GM19328 (cell line): ENCODE measurements around the gene GFM1.
"Not testable (repeated sequence)": the region's sequence is repeated elsewhere in the genome, so short reads cannot be mapped to it uniquely, and the experiment has no call there.

Source experiments
- ATAC-seq: cut with Tn5 transposase; IDR thresholded peaks from one replicate; pipeline ENCODE4 v1.9.1; 2021; ENCODE audit warnings: mild to moderate bottlenecking, moderate library complexity; ENCODE audit not compliant: unreplicated experiment

Gene GFM1

DNA sequence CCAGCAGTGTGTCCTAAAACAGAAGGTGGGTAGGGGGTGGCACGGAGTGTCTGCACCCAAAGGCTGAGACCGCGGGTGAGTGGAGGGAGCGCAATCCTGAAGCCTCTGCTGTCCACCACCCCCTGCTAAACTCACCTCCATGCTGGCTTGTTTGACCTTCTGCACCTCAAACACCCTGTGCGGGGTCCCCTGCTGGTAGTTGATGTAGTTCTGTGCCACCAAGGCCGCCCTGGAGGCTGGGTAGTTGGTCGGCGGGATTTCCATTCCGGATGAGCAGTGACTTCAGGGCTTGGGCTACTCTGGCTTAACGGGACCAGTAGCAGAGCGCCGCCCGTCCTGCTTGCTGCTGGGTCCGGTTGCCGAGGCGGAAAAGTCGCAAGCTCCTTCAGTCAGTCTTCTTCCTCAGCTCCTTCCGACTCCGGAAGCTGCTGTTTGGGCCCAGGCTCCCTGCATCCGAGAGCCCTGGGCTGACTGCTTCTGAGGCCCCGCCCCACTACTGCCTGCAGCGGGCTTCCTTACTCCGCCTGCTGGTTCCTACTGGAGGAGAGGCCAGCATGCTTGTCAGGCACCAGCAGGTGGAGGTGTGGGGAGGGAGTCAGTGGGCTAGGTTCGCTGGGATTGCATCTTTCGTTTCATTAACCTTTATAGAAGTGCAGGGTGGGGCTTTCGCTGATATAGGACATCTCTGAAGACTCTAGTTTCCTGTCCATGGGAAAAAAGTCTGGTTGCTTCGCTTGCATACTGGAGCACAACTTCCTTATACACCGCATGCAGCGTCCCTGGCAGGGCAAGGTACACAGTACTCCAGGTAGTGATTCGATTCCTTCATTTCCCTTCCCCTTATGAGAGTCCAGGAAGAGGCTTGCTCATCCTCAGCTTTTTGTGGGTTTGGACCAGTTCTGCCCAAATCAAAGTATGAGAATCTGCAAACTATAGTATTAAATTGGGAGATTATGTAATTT, 28.2 kb downstream of the GFM1 start, which contains the start of gene LXN:
LXN (minus strand) TSS at position 434 of the 962 bp plus-strand sequence; CDS start at position 264, 170 bp downstream.
- peak; percentile 100 for ATAC-seq

DNA sequence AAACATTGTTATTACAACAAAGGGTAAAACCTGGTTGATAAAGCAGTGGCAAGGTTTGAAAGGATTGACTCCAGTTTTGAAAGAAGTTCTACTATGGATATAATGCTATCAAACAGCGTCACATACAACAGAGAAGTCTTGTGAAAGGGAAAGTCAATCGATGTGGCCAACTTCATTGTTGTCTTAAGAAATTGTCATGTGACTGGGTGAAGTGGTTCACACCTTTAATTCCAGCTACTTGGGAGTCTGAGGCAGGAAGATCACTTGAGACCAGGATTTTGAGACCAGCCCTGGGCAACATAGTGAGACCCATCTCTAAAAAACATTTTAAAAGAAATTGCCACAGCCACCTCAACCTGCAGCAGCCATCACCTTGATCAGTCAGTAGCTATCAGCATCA, 34.4 kb downstream of the GFM1 start:
- no peak for ATAC-seq

DNA sequence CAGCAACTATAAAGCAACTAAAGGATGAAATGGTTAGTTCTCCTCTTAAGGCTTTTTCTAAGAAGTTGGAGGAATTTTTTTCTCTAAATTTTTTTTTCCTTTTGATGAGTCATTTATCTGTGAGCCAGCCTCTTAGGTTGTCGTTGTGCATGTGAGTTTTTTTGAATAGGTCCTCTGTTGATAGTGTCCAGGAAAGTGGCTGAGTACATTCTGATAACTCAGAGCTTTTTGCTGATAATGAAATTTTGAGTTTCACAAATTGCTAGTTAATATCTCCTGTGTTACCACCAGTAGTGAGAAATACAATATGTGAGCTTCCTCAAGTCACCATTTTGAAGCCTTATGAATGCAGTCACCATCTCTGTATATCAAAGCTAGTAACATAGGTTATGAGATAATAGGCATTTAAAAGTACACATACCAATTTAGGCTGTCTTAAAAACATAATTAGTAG, 35.2 kb downstream of the GFM1 start:
- ATAC-seq = no peak

DNA sequence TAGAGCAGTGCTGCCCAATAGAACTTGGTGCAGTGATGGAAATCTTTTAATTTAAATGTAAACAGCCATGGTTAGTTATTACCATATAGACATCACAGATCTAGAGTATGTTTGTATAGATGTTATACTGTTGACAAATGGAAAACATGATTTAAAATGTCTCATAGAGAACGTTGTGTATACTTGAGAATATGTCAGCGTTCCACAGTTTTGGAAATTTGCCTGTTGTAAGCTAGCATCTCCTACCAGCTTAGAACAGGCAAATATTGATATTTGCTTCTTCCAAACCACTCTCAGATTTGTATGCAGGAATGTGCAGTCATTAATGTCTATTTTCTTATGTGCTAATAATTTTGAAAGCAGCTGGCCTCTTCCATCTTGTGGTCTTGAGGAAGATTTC, 36.5 kb downstream of the GFM1 start:
- no peak for ATAC-seq

GRCh38 chr3:158683230-158683962, 39.1 kb downstream of the GFM1 start:
- no peak for ATAC-seq

GRCh38 chr3:158685159-158685558, 40.8 kb downstream of the GFM1 start:
- ATAC-seq = no peak

GRCh38 chr3:158693866-158694456, 49.6 kb downstream of the GFM1 start:
- ATAC-seq = not testable (repeated sequence)

DNA sequence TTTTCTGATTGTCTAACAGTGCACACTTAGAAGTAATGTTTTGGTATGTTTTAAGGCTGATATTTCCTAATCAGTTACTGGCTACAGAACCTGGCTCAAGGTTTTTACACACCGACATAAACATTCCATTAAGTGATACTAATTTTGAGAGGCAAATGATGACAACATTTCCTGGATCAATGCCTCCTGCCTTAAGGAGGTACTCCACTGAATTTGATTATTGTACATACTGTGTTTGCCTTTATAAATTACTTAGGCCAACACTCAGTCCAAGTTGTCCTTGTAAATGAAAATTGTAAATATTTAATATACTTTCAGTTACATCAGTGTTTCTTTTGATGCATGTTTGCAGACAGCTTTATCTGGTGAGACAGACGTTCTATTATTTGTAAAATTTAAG, 52.3 kb downstream of the GFM1 start:
- ATAC-seq = no peak

- ATAC-seq = no peak
These were observed 56.2 kb downstream of the GFM1 start for GRCh38 chr3:158700559-158700958.

DNA sequence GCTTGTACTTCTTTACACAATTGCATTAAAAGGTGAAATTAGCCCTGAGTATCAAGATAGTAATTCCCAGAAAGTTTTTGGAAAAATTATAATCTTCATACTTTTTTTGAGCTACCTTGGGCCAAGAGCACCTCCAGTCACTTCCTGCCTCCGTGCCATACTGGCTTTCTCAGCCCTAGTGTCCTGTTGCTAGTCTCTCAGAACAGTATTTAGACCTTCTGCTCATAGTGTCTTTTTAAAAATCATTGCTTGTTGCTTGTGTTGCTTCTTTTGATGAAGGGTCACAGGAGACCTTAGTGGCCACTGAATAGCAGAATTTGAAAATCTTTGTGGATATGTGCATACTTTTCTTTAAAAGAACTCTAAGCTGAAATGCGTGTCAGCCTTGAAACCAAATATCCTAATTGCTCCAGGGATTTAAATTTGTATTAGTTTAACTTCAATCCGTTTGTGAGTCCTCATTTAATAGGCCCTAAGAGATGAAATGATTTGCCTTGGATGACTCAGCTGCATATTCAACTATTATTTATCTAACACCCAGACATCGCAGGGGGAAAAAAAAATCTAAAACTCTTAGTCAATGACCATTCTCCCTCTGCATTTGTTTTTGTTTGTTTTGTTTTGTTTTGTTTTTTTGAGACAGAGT, 57.2 kb downstream of the GFM1 start:
- no peak for ATAC-seq

- ATAC-seq = no peak
These were observed 58.6 kb downstream of the GFM1 start for GRCh38 chr3:158702815-158703481.

GRCh38 chr3:158703566-158703965, 59.2 kb downstream of the GFM1 start:
- no peak for ATAC-seq

GRCh38 chr3:158709666-158710083, 65.3 kb downstream of the GFM1 start:
- ATAC-seq = no peak

DNA sequence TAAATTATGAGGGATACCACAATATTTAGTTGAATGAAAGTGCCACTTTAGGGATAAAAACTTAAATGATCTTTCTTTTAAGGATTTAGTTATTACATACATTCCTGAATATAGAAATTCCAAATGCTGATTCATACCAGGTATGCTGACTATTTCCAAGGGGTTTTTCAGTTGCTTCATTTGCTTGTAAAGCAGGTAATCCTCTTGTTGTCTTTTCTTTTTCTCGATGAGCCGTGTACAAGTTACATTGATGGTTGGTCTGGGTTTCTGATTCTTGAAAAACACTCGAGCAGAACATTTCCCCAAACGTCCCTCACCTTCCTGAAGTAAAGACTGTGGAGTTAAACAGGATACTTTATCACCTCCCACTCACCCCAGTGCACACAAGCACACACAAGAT, 66.3 kb downstream of the GFM1 start:
- no peak for ATAC-seq

DNA sequence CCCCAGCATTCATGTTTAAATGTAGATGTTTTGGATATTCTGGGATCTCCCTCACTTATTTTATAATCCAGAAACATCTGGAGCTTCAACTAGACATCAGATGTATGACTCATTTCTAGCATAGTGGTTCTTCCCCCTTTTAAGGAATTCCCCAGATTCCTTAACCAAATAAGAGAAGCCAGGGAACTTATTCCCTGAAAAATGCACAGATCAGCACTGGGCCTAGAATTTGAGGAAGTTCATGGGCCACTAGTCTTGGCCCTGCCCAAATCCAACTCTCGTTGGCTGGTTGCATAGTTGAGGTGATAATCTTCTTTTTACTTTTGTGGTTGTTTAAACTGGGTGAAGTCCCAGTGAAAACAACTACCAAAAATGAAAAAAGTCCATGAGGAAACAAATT, 67.6 kb downstream of the GFM1 start:
- ATAC-seq = no peak

GRCh38 chr3:158712443-158712842, 68.1 kb downstream of the GFM1 start:
- no peak for ATAC-seq

DNA sequence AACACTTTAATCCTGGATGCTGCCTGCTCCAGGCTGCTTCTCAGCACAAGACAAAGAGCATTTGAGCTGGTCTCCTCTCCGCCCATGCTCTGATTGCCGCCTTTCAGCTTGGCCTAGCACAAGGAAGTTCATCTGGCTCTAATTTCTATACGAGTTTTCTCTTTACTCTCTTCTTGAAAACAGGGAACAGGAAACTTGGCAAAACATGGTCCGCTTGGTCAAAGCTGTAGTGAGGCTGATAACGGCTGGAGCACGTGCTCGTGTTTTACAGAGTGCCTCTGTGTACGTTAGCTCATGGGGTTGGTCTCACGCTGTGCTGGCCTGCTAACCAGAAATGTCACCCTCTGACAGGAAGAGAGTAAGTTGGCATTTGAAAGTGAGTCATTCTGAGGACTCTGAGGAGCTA, 68.8 kb downstream of the GFM1 start:
- no peak for ATAC-seq

DNA sequence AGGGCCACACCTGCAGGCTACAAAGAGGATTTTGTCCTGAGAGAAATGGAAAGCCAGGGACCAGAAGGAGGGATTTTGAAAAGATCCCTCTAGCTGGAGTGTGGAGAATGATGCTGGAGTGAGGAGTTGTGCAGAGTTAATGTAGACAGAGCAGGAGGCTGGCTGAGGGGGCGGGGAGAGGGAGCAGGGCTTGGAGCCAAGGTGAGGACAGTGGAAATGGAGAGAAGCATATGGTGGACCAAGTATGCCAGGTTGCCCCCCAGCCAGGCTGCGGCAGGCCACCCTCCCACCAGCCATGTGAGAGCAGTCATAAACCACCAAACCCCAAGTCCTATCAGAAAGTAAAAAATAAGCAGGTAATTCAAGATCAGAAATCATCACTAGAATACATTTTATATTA, 73.2 kb downstream of the GFM1 start:
- no peak for ATAC-seq

DNA sequence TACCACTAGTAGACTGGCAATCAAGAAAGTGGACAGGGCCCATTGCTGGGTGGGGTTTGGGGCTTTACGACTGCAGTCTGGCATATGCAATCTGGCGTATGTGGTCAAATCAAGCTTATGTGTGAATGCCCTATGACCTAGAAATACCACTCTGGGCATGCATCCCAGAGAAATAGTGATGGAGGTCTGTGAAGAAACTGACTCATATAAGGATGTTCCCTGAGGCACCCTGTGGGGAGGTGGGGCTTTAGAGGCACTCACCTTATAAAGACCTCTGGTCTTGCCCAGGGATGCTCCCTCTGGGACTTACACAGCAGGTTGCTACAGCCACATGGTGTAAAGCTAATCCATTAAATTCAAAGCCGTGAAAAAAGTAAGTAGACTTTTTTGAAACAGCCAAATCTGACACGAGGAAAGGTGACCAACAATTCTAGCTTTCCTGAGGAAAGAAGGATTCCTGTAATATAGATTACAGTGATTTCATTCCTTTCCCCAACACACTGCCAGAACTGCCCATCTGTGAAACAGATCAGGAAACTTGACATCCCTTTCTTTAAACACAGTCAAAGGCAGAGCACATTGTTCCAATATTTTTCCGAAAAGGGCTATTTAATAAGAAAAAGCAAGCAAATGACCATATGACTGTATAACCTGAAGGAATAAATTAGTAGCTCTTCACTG, 74.3 kb downstream of the GFM1 start:
- ATAC-seq = no peak

- ATAC-seq = no peak
These were observed 77.8 kb downstream of the GFM1 start for GRCh38 chr3:158722108-158722507.
